ENCODE measurements around the gene AURKAIP1. TPM values are rescaled to one million over a fixed set of nuclear protein-coding genes. Genes with fewer than 3 reads are reported as not detected.

Gene AURKAIP1
- total RNA-seq, 1 experiment from 2014 or later: 196 TPM

DNA sequence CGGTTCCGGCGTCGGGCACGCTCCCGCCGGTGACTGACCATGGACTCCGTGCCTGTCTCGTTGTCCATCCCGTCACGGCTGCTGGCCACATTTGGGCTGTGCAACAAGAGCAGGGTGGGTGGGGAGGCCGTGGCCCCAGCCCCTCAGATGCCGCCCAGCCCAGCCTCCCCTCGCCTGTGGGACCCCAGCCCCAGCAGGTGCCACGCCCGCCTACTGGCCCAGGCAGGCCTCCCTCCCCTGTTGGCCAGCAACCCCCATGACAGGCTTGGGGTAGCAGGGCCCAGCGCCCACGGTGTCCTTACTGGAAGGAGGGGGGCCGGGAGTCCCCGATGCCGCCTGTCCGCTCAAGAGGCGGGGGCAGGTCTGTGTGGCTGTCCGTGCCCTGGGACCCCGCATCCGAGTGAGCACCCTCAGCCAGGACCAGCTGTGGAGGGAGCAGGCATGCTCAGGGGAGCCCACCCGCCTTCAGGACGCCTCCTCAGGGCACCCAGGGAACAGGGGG is 32.9 kb downstream of the AURKAIP1 start:
- Mint-ChIP-seq H3K27me3 (ENCODE audit: low read depth) (no peaks in the 10 kb centered on the region), H3K9me3 (peaks cover 0 to 8% of the 10 kb centered on the region in 2 experiments; a peak in 3 of 5 replicates), H3K4me1 (peaks cover 0 to 5% of the 10 kb centered on the region in 2 experiments; a peak in 3 of 4 replicates), H3K4me3 (no peak overlapping the region), H3K27ac (no peak overlapping the region), H3K36me3 (ENCODE audit: insufficient read depth in 1 of 3, low read depth in 3 of 3) (peaks cover 21 to 36% (median 31%) of the 10 kb centered on the region in 3 experiments)
- H3K4ac ChIP-seq (ENCODE audit: low read depth, low read length): no peak overlapping the region
- no peak overlapping the region for H3K4me2 ChIP-seq (ENCODE audit: insufficient read depth, insufficient read length, low read length)
- no CpG with 5 or more reads among the region's 28 CpGs for WGBS (ENCODE audit: extremely low coverage, insufficient read length, low lambda C conversion rate)
- H3K9ac ChIP-seq (ENCODE audit: extremely low read depth, insufficient read length, low read length): no peak overlapping the region
- H2BK20ac ChIP-seq (ENCODE audit: low read depth, low read length, poor library complexity, severe bottlenecking): no peak overlapping the region
- TF ChIP-seq CTCF (conservative IDR thresholded peaks at IDR 0.05): no peak
- no peak overlapping the region for H3K14ac ChIP-seq (ENCODE audit: insufficient read depth, low read length)
- H2BK15ac ChIP-seq (ENCODE audit: low read depth, low read length): no peak overlapping the region
- no peak overlapping the region for H3K56ac ChIP-seq (ENCODE audit: insufficient read length, low read depth, low read length)
- H3K9me3 ChIP-seq (ENCODE audit: control insufficient read depth, low read depth, low read length): no peaks in the 10 kb centered on the region
- no peak overlapping the region for H3T11ph ChIP-seq (ENCODE audit: low read length)
- no peak overlapping the region for H2AFZ ChIP-seq (ENCODE audit: low read length)
- H3K27ac ChIP-seq (ENCODE audit: insufficient read length, low read depth, low read length): no peak overlapping the region
- H3K4me1 ChIP-seq (ENCODE audit: insufficient read depth, low read length): no peaks in the 10 kb centered on the region
- no peak overlapping the region for H4K91ac ChIP-seq (ENCODE audit: insufficient read length, low read depth, low read length)
- no peaks in the 10 kb centered on the region; the same call in 1 of the 2 replicates for H3K79me2 ChIP-seq (ENCODE audit: insufficient read depth, low read length)
- H3K27me3 ChIP-seq (ENCODE audit: insufficient read depth, low read length): no peaks in the 10 kb centered on the region
- H3K79me1 ChIP-seq (ENCODE audit: insufficient read depth, low read depth, low read length, poor library complexity, severe bottlenecking): peaks cover 4% of the 10 kb centered on the region
- no peak overlapping the region for H2AK5ac ChIP-seq (ENCODE audit: insufficient read length, low read length)
- H3K23me2 ChIP-seq (ENCODE audit: insufficient read length, low read depth, low read length, poor library complexity, severe bottlenecking): no peaks in the 10 kb centered on the region
- H2BK5ac ChIP-seq (ENCODE audit: insufficient read length, low read length): no peak overlapping the region
- H4K5ac ChIP-seq (ENCODE audit: insufficient read length, low read depth, low read length): no peak overlapping the region
- no peaks in the 10 kb centered on the region for H4K20me1 ChIP-seq (ENCODE audit: control insufficient read depth, insufficient read depth, insufficient read length)
- no peak overlapping the region for H3K18ac ChIP-seq (ENCODE audit: insufficient read length, low read depth, low read length)
- no peak overlapping the region for H2BK120ac ChIP-seq (ENCODE audit: low read depth, low read length, poor library complexity, severe bottlenecking)
- no peak overlapping the region for H4K8ac ChIP-seq (replicated peaks; ENCODE audit: insufficient read length, low read depth, low read length)
- no peak overlapping the region for H2BK12ac ChIP-seq (ENCODE audit: insufficient read length, low read depth, low read length)
- DNase-seq: no peak
- H3K23ac ChIP-seq (ENCODE audit: insufficient read length, low read depth, low read length): no peak overlapping the region

All from H9 (cell line).